Stimulated activated naive B cell treated with anti-CD40 and anti-IgM and Interleukin-4, amounts not matched to agents 10 μg/mL and 1 μg/mL and 100 μg/mL, for 72 hours (primary cell): Measurements from ENCODE around the gene REV1.
"Not testable (repeated sequence)": the region's sequence is repeated elsewhere in the genome, so short reads cannot be mapped to it uniquely, and the experiment has no call there.

Source experiments
- ATAC-seq, 2 donors: fragments of 150-1000 bp; cut with Tn5 transposase; replicated peaks; 2 replicates each; pipeline ENCODE4 v1.10.0; 2021; ENCODE audit warnings: moderate library complexity in 1 of 2
- DNase-seq: peaks from one replicate; pipeline ENCODE4 v3.0.0; 2021
- H3K27ac Mint-ChIP-seq: one replicate; pipeline ENCODE4 v1.8.0; 2022; ENCODE audit warnings: mild to moderate bottlenecking, mixed read lengths
- H3K27me3 Mint-ChIP-seq, 2 donors: one replicate each; pipeline ENCODE4 v1.8.0; 2022; ENCODE audit warnings: mixed read lengths in 2 of 2
- H3K36me3 Mint-ChIP-seq, 2 donors: one replicate each; pipeline ENCODE4 v1.8.0; 2022; ENCODE audit warnings: mixed read lengths in 2 of 2, mild to moderate bottlenecking in 1 of 2
- H3K4me1 Mint-ChIP-seq, 2 donors: one replicate each; pipeline ENCODE4 v1.8.0; 2022; ENCODE audit warnings: mixed read lengths in 2 of 2, mild to moderate bottlenecking in 1 of 2
- H3K4me3 Mint-ChIP-seq, 2 donors: one replicate each; pipeline ENCODE4 v1.8.0; 2022; ENCODE audit warnings: mild to moderate bottlenecking in 2 of 2, mixed read lengths in 2 of 2, moderate library complexity in 1 of 2
- H3K9me3 Mint-ChIP-seq, 2 donors: one replicate each; pipeline ENCODE4 v1.8.0; 2022; ENCODE audit warnings: mixed read lengths in 2 of 2, mild to moderate bottlenecking in 1 of 2

Gene REV1

DNA sequence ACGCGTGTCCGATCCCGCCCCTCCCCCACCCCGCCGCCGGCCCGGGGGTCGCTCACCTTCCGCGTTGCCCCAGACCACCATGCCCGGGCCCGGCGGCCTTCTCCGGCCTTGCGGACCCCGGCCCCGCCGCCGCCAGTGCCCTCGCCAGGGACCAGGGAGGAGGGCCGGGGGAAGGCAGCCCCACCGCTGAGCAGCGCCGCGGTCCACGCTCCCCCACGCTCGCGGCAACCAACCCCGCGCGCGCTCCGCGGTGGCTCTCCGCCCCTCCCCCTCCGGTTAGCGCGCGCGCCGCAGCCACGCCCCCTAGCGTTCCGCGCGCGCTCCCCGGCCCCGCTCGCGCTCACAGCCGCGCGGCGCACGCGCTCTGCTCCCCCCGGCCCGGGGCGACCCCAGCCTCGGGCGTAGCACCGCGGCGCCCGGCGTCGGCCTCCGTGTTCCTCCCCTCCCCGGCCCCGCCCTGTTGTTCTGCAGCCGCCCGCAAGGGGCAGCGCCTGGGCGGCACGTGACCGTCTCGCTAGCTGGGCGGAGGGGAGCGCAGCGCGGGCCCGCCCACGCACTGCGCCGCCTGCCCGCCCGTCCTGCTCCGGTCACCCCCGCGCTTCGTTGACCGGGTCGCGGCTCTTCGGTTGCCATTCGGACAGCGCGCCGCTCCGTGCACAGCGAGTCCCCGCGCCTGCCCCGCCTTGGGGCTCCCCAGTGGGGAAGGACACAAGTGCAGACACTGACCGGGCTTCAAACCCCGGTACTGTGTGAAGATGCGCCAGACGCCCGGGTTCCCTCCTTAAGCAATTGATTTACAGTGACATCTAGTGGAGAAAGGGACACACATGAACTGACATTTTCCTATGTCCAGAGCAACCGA is at the start of gene REV1:
TSS of gene REV1 (minus strand) at position 257 of the 862 bp plus-strand sequence. CDS start 25,042 bp downstream, outside the sequence.
- DNase-seq (peak; percentile 96), ATAC-seq (peak; percentile 86 to 89)
- peak within 1 kb of the TSS; percentile 97 to 99 for H3K4me3 Mint-ChIP-seq
- H3K4me1 Mint-ChIP-seq: peaks cover 18 to 52% of the 10 kb centered on the region in 2 donors
- peaks cover 5 to 6% of the 10 kb centered on the region in 2 donors for H3K27me3 Mint-ChIP-seq
- H3K27ac Mint-ChIP-seq: peak within 1 kb of the TSS; percentile 98
- peaks cover 4 to 6% of the 10 kb centered on the region in 2 donors for H3K36me3 Mint-ChIP-seq
- no peaks in the 10 kb centered on the region for H3K9me3 Mint-ChIP-seq

DNA sequence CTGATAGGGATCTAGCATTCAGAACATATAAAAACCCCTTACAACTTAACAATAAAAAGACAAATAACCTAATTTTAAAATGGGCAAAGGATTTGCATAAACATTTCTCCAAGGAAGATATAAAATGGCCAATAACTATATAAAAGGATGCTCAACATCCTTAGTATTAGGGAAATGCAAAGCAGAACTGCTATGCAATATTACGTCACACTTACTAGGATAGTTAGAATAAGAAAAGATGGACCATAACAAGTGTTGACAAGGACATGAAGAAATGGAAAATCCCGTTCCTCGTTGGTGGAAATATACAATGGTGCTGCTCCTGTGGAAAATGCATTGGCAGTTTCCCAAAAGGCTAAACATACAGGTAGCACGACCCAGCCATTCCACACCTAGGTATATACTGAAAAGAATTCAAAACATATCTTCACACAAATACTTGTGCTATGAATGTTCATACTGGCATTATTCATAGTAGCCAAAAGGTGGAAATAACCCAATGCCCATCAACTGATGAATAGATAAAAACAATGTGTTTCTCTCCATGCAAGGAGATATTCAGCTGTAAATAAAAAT is 48.2 kb upstream of the REV1 start:
- ATAC-seq: no peak

DNA sequence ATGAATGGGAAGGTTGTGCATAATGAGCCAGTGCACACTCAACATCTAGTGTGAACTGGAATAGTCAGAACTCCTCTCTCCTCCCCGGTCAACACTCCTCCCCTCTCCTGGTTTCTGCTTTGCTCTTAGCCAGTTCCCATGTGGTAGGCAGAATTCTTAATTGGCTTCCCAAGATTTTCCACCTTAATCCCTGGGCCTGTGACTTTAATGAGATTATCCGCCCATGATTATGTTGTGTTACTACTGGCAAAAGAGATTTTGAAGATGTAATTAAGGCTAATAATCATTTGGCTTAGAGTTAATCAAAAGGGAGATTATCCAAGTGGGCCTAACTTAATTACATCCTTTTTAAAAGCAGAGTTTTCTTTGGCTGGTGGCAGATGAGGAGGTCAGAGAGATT is 34.2 kb upstream of the REV1 start:
- H3K27me3 Mint-ChIP-seq: peaks cover 24 to 36% of the 10 kb centered on the region in 2 donors
- DNase-seq: no peak
- ATAC-seq: no peak
- no peaks in the 10 kb centered on the region for H3K4me1 Mint-ChIP-seq
- no peak overlapping the region for H3K27ac Mint-ChIP-seq
- H3K9me3 Mint-ChIP-seq: no peaks in the 10 kb centered on the region
- no peaks in the 10 kb centered on the region for H3K36me3 Mint-ChIP-seq
- no peak overlapping the region for H3K4me3 Mint-ChIP-seq

More for the DNA sequence above, 48.2 kb upstream of the REV1 start:
- Mint-ChIP-seq H3K9me3 (peaks cover 0 to 3% of the 10 kb centered on the region in 2 donors), H3K4me3 (no peak overlapping the region), H3K4me1 (peaks cover 0 to 2% of the 10 kb centered on the region in 2 donors), H3K27ac (no peak overlapping the region), H3K36me3 (peaks cover 0 to 3% of the 10 kb centered on the region in 2 donors), H3K27me3 (no peaks in the 10 kb centered on the region)
- DNase-seq: no peak

DNA sequence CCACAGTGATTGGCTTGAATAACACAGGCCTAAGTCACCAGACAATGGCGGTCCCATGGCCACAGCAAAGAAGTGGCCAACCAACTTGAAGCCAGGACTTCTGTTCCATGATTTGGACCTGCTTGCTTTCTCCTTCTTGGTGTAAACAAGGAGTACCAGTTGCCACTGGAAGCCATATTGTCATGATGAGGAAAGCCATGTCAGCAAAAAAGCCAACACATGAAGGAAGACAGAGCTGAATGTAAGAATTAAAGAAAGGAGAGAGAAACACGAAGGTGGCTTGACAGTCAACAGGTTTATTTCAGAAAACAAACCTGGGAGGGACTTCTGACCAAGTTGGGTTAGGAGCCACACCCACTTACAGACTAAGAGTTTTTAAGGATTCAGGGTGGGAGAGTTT is 32.3 kb upstream of the REV1 start:
- Mint-ChIP-seq H3K9me3 (no peaks in the 10 kb centered on the region), H3K36me3 (no peaks in the 10 kb centered on the region), H3K27ac (no peak overlapping the region), H3K4me1 (no peaks in the 10 kb centered on the region), H3K27me3 (peaks cover 17 to 37% of the 10 kb centered on the region in 2 donors), H3K4me3 (no peak overlapping the region)
- no peak for ATAC-seq
- DNase-seq: no peak

DNA sequence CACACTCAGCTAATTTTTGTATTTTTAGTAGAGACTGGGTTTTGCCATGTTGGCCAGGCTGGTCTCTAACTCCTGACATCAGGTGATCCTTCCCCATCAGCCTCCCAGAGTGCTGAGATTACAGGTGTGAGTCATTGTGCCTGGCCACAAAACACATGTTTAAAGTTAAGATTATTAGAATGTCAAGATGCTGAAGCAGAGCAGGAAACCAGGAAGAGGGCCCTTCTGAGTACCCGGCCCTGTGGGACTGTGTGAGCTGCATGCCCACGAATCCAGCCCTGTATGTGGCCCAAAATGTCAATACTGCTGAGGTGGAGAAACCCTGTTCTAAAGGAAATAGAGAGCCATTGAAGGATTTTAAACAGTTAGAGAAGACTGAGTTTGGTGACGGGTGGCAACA is 31.0 kb upstream of the REV1 start:
- H3K4me3 Mint-ChIP-seq: no peak overlapping the region
- peaks cover 17 to 38% of the 10 kb centered on the region in 2 donors for H3K27me3 Mint-ChIP-seq
- H3K9me3 Mint-ChIP-seq: no peaks in the 10 kb centered on the region
- ATAC-seq (no peak), DNase-seq (no peak)
- no peaks in the 10 kb centered on the region for H3K36me3 Mint-ChIP-seq
- H3K27ac Mint-ChIP-seq: no peak overlapping the region
- H3K4me1 Mint-ChIP-seq: no peaks in the 10 kb centered on the region

DNA sequence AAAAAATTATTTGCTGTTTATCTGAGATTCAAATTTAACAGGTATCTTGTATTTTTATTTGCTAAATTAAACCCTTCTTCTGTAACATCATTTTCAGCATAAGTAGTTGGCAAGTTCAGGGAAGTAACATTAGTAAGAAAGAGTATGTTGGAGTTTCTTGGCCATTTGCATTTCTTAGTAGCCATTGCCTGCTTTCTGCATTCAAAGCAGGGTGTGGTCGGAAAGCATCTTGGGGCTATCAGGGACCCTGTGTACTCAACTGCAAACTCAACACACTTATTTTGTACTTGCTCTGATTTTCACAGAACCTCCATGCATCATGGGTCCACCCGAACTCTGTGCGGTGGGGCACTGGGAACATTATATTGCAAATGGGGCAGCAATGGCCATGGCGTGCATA is 30.4 kb upstream of the REV1 start:
- H3K4me1 Mint-ChIP-seq: no peaks in the 10 kb centered on the region
- peaks cover 17 to 38% of the 10 kb centered on the region in 2 donors for H3K27me3 Mint-ChIP-seq
- no peak overlapping the region for H3K27ac Mint-ChIP-seq
- H3K9me3 Mint-ChIP-seq: no peaks in the 10 kb centered on the region
- DNase-seq (no peak), ATAC-seq (no peak)
- no peak overlapping the region for H3K4me3 Mint-ChIP-seq
- no peaks in the 10 kb centered on the region for H3K36me3 Mint-ChIP-seq

DNA sequence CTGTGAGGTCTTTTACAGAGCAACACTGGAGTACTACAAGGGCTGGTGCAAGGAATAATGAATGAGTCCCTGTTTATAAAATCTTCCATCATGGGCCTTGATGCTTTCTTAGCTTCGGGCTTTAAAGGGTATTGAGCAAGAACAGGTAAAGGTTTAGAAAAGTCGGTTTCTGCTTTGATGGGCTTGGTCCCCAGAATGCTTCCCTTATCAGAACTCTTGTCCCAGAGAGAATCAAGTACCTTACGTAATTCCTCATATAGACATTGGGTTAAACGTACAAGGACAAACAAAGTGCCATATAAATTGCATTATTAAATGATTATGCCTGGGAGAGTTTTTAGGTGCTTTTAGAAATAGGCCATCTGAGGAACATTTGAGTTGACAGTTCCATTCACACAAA is 24.5 kb upstream of the REV1 start:
- Mint-ChIP-seq H3K36me3 (no peaks in the 10 kb centered on the region), H3K27me3 (peaks cover 7 to 24% of the 10 kb centered on the region in 2 donors), H3K4me1 (no peaks in the 10 kb centered on the region), H3K27ac (no peak overlapping the region), H3K9me3 (no peaks in the 10 kb centered on the region), H3K4me3 (no peak overlapping the region)
- no peak for DNase-seq
- ATAC-seq: no peak

DNA sequence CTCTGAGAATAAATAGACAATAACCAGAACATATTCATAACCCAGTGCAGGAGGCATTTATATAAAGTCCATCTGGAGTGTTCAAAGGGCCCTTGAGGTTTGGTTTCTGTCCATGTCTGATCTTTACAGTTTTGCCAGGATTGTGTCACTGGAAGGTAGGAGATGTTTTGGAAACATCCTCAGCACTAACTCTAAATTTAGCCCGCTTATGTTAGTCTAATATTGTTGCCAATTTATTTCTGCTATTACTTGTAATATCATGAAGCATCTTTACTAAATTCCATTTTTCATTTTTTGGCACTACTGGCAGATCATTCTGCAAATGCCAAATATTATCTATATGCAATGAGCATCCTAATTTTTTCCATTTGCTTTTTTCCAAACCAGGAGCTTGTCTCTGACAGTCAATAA is 22.4 kb upstream of the REV1 start:
- H3K4me1 Mint-ChIP-seq: no peaks in the 10 kb centered on the region

DNA sequence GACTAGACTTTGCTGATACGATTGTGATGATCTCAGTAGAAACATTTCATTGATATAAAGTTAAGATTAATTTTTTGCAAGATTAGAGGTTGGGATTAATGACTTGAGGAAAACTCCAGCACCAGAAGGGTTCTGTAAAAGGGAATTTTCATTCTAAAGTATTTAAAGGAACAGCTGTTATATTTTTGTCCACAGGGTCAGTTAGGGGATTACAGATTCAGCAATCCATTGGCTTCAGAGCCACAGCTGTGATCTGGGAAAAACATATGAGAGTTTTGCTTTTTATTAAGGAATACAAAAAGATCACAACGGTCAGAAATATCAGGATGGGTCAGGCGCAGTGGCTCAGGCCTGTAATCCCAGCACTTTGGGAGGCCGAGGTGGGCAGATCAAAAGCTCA is 19.6 kb upstream of the REV1 start:
- peaks cover 10 to 22% of the 10 kb centered on the region in 2 donors for H3K4me1 Mint-ChIP-seq
- H3K4me3 Mint-ChIP-seq: no peak overlapping the region

More for the DNA sequence above, 22.4 kb upstream of the REV1 start:
- H3K9me3 Mint-ChIP-seq: no peaks in the 10 kb centered on the region
- H3K27ac Mint-ChIP-seq: no peak overlapping the region
- no peak overlapping the region for H3K4me3 Mint-ChIP-seq
- H3K27me3 Mint-ChIP-seq: peaks cover 0 to 9% of the 10 kb centered on the region in 2 donors
- H3K36me3 Mint-ChIP-seq: no peaks in the 10 kb centered on the region
- ATAC-seq (no peak), DNase-seq (no peak)

DNA sequence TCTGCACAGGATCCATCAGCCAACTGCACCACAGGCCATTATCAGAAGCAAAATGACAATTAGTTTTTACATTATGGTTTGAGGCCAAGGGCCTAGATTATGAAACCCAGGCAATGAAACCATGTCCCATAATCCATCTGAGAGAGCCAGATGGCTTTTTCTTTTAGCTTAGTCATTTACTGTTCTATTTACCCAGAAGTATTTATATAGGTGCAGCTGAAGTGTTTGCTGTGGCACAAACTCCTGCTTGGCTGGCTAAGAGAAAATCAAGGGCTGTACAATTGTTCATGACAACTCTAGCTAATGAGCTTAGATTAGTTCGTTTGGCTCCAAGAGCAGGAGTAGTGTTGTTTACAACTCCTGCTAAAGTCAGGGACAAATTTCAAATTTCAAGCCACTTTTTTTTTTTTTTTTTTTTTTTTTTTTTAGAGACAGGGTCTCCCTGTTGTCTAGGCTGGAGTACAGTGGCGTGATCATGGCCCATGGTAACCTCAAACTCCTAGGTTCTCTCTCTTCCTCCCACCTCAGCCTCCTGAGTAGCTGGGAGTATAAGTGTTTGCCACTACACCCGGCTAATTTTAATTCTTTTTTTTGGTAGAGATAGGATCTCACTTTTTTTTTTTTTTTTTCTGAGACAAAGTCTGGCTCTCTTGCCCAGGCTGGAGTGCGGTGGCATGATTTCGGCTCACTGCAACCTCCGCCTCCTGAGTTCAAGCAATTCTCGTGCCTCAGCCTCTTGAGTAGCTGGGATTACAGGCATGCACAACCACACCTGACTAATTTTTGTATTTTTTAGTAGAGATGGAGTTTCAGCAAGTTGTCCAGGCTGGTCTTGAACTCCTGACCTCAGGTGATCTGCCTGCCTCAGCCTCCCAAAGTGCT is 18.4 kb upstream of the REV1 start:
- ATAC-seq (no peak), DNase-seq (no peak)
- Mint-ChIP-seq H3K27ac (no peak overlapping the region), H3K27me3 (no peaks in the 10 kb centered on the region), H3K9me3 (no peaks in the 10 kb centered on the region), H3K4me1 (peaks cover 13 to 29% of the 10 kb centered on the region in 2 donors), H3K36me3 (no peaks in the 10 kb centered on the region), H3K4me3 (no peak overlapping the region)

More for the DNA sequence above, 19.6 kb upstream of the REV1 start:
- DNase-seq (no peak), ATAC-seq (no peak)
- Mint-ChIP-seq H3K36me3 (no peaks in the 10 kb centered on the region), H3K27ac (no peak overlapping the region), H3K9me3 (no peaks in the 10 kb centered on the region), H3K27me3 (no peaks in the 10 kb centered on the region)

DNA sequence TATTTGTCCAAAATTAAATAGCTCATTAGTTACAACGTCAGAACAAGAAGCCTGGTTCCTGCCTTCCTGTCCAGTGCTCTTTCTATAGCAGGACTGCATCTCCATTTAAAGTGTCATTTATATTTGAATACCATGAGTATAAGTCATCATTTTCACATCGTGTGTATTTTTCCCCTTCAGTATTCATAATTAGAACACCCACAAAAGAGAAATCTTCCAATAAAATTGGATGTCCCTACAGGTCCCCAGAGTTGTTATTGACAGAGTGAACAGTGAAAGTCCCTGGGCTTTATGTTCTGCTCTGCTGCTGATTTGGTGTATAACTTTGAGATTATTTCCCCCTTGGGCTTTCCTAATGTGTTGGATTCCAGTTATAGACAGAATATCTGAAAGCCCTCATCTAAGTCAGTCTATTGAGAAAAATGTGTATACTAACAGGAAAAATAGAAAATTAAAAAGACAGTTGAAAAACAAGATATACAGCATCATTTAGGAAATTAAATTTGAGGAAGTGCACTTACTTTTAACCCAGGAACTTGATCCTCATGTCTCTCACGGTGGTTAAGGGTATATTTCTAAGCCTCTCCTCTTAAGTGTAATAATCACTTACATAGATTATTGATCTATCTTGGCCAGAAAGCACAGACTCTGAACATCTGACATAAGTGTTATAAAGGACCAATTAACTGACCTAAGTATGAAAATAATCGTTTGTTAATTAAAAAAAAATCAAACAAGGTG is 15.2 kb upstream of the REV1 start:
- ATAC-seq (peak; percentile 63 to 75), DNase-seq (no peak)
- H3K4me3 Mint-ChIP-seq: no peak overlapping the region
- peaks cover 13 to 29% of the 10 kb centered on the region in 2 donors for H3K4me1 Mint-ChIP-seq
- H3K27ac Mint-ChIP-seq: peak overlapping the region; percentile 17
- peaks cover 5 to 13% of the 10 kb centered on the region in 2 donors for H3K27me3 Mint-ChIP-seq
- no peaks in the 10 kb centered on the region for H3K36me3 Mint-ChIP-seq
- no peaks in the 10 kb centered on the region for H3K9me3 Mint-ChIP-seq

DNA sequence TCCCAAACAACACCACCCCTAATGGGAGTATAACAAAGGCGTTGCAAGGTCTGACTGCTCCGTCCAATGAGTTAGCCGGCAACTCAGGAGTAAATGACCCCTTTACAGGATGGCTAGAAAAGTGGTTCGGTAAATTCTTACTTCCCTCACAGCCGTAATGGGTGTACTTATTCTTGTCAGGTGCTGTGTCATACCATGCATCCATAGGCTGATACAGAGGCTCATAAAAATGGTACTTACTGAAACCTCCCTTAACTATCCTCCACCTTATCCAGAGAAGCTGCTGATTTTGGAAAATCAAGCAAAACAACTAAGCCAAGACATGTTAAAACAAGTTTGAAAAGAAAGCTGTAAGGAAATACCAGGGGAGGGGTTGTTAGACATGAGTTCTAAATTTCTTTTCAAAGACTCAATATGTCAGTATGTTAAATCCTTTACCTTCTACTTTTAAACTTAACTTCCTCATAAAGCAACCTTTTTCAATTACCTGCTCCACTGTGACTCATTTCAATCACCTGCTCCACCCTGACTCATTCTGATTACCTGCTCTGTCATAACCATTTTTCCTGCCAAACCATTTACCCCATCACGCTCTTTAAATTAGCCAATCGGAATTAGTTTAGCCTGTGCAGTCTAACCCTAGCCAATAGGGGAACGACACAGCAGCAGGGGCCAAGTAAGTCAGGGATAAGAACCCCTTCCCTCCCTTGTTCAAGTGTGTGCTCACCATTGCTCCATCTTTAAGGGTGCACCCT is 14.0 kb upstream of the REV1 start:
- DNase-seq, H3K9me3 Mint-ChIP-seq, H3K4me3 Mint-ChIP-seq, H3K27ac Mint-ChIP-seq, H3K36me3 Mint-ChIP-seq, ATAC-seq: not testable (repeated sequence)
- Mint-ChIP-seq H3K4me1 (peaks cover 13 to 33% of the 10 kb centered on the region in 2 donors), H3K27me3 (peaks cover 15 to 25% of the 10 kb centered on the region in 2 donors)

DNA sequence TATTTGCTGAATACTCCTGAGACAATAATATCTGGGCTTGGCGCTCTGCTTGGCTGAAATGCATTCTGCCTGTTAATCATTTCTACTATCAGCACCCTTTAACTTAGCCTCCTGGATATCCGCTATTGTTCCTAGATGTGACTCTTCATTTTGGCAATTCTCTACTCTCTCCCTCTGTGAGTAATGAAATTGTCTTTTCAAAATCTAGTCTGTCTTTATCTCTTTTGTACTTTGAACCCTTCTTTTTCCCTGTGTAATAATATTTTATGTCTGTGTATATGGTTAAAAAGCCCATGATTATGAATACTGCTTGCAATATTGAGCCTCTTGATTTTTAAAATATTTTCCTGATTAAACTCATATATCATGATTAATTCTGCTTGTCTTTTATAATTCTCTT is 6.2 kb upstream of the REV1 start:
- H3K4me3 Mint-ChIP-seq: no peak overlapping the region
- H3K27me3 Mint-ChIP-seq: peaks cover 33 to 50% of the 10 kb centered on the region in 2 donors
- ATAC-seq: no peak
- DNase-seq: no peak
- H3K36me3 Mint-ChIP-seq: no peaks in the 10 kb centered on the region
- H3K9me3 Mint-ChIP-seq: no peaks in the 10 kb centered on the region
- H3K27ac Mint-ChIP-seq: no peak overlapping the region
- H3K4me1 Mint-ChIP-seq: peaks cover 7 to 26% of the 10 kb centered on the region in 2 donors
